CD4-positive, alpha-beta T cell (primary cell): Measurements from ENCODE around the gene IKZF1. TPM values are rescaled to one million over a fixed set of nuclear protein-coding genes. Genes with fewer than 3 reads are reported as not detected.
A peak's percentile ranks its signal among the peaks of the same experiment; 100 is the strongest.

ENCODE experiments used
- ATAC-seq: fragments of 200-7000 bp; cut with Tn5 transposase; one replicate; pipeline ENCODE4 v1.10.0; 2022; ENCODE audit warnings: mild to moderate bottlenecking; ENCODE audit not compliant: poor library complexity
- CTCF ChIA-PET: fragments of 350-600 bp; sonication (Branson Sonifier 250); formaldehyde crosslinking; loops from one replicate; lab custom pipeline; 2021; ENCODE audit warnings: antibody characterized with exemption, inconsistent platforms; lab: Charles Lee
- POLR2A ChIA-PET: fragments of 350-600 bp; sonication (Branson Sonifier 250); formaldehyde crosslinking; loops from one replicate; lab custom pipeline; 2021; ENCODE audit warnings: antibody characterized with exemption, inconsistent platforms; lab: Charles Lee
- DNase-seq, 14 experiments: peaks; one replicate each; pipeline ENCODE4 v3.0.0-alpha.2; 2013 to 2020; ENCODE audit warnings: mixed read lengths in 2 of 14
- H3K27ac ChIP-seq, 2 donors: one replicate each; pipeline versions ENCODE4 v1.5.1 to v1.7.0; 2013; ENCODE audit warnings: low read length in 2 of 2, low read depth in 1 of 2, mild to moderate bottlenecking in 1 of 2
- H3K27me3 ChIP-seq, 2 experiments: 1 replicate in 1 of 2; 2 replicates in 1 of 2; pipeline versions ENCODE4 v1.6.1 to v1.7.0; 2013; ENCODE audit warnings: low read length in 2 of 2, control low read depth in 1 of 2, mild to moderate bottlenecking in 1 of 2, moderate library complexity in 1 of 2; ENCODE audit not compliant: insufficient read depth in 2 of 2, control insufficient read depth in 1 of 2
- H3K36me3 ChIP-seq: one replicate; pipeline ENCODE4 v1.6.1; 2013; ENCODE audit warnings: low read length, control low read depth; ENCODE audit not compliant: insufficient read depth
- H3K4me1 ChIP-seq: one replicate; pipeline ENCODE4 v1.6.1; 2013; ENCODE audit warnings: low read length, control low read depth; ENCODE audit not compliant: insufficient read depth
- H3K4me3 ChIP-seq: one replicate; pipeline ENCODE4 v1.5.1; 2013; ENCODE audit warnings: mild to moderate bottlenecking, low read length, moderate library complexity
- H3K9me3 ChIP-seq, 2 experiments: 1 replicate in 1 of 2; 2 replicates in 1 of 2; pipeline versions ENCODE4 v1.6.1 to v1.7.0; 2013; ENCODE audit warnings: low read length in 2 of 2, mild to moderate bottlenecking in 2 of 2, control low read depth in 1 of 2, moderate library complexity in 1 of 2; ENCODE audit not compliant: control insufficient read depth in 1 of 2, insufficient read depth in 1 of 2
- H3K27ac Mint-ChIP-seq: one replicate; pipeline ENCODE4 v1.8.0; 2020; ENCODE audit warnings: mixed read lengths
- H3K27me3 Mint-ChIP-seq: one replicate; pipeline ENCODE4 v1.8.0; 2021; ENCODE audit warnings: mixed read lengths
- H3K36me3 Mint-ChIP-seq: one replicate; pipeline ENCODE4 v1.8.0; 2021; ENCODE audit warnings: low read depth, mixed read lengths
- H3K4me1 Mint-ChIP-seq: one replicate; pipeline ENCODE4 v1.8.0; 2021; ENCODE audit warnings: low read depth, mixed read lengths
- H3K4me3 Mint-ChIP-seq: one replicate; pipeline ENCODE4 v1.8.0; 2020; ENCODE audit warnings: mild to moderate bottlenecking, mixed read lengths
- H3K9me3 Mint-ChIP-seq: one replicate; pipeline ENCODE4 v1.8.0; 2020; ENCODE audit warnings: mixed read lengths
- CTCF ChIP-seq: fragments of 200-600 bp; IDR thresholded peaks from one replicate; pipeline ENCODE4 v1.8.0; 2022; ENCODE audit warnings: antibody characterized with exemption, mild to moderate bottlenecking
- intact Hi-C, 2 experiments: fragments of 100-400 bp; cut with DNase I in 1 of 2; cut with micrococcal nuclease in 1 of 2; formaldehyde crosslinking; loops; one replicate each; pipeline versions ENCODE4 v1.15.1 to v1.9.0; 2023 to 2025; cut with DNase I, micrococcal nuclease
- polyA plus RNA-seq, 2 donors: library from polyadenylated mRNA; unstranded; fragments of 120-200 nt; gene quantifications; one replicate each; pipeline ENCODE4 v1.2.1, GENCODE V29; 2013
- total RNA-seq, 174 experiments: library from RNA in 2 of 174; stranded (reverse) in 2 of 174; gene quantifications; one replicate each; pipeline ENCODE4 v1.2.3 and lab custom pipeline; 2021 to 2026

IKZF1 gene
- total RNA-seq, result 100 to 1,000 TPM; 297 to 300 TPM
- 271 TPM for polyA plus RNA-seq (2013, experiment 1 of 2)
- polyA plus RNA-seq (2013, experiment 2 of 2), result 281 TPM
- 227 to 1,412 (median 551) reads per million in 172 experiments for total RNA-seq (lab: John Stamatoyannopoulos, UW)

- Histone ChIP-seq H3K27me3 (no peaks in the 10 kb centered on the region), H3K4me1 (peaks cover 40% of the 10 kb centered on the region), H3K4me3 (peak within 1 kb of the TSS; percentile 87), H3K36me3 (peaks cover 11% of the 10 kb centered on the region), H3K27ac (peak within 1 kb of the TSS; percentile 67 to 93), H3K9me3 (no peaks in the 10 kb centered on the region)
- intact Hi-C loops, result loop anchor here (1.0 to 5.0 kb wide), 6 partner anchors 24 to 162 kb away; no protein-coding TSS in a partner anchor
- ChIA-PET POLR2A (interaction anchor here (1.3 to 32.3 kb wide), 11 partner anchors 8 to 113 kb away, joined by 3 to 2111 read pairs (median 13); no protein-coding TSS in a partner anchor), CTCF (interaction anchor here (0.8 to 8.4 kb wide), 8 partner anchors 11 to 99 kb away, joined by 3 to 70 read pairs (median 4); no protein-coding TSS in a partner anchor)
- H3K4me1 Mint-ChIP-seq, result peaks cover 63% of the 10 kb centered on the region
- peaks cover 50% of the 10 kb centered on the region for H3K36me3 Mint-ChIP-seq
- peak within 1 kb of the TSS; percentile 100 for H3K4me3 Mint-ChIP-seq
- peak within 1 kb of the TSS; percentile 90 for H3K27ac Mint-ChIP-seq
- DNase-seq (peak in 12 of 14 experiments; percentile 31 to 81 (median 63)), ATAC-seq (peak; percentile 25)
- no peaks in the 10 kb centered on the region for H3K9me3 Mint-ChIP-seq
- H3K27me3 Mint-ChIP-seq, result no peaks in the 10 kb centered on the region
- no peak for TF ChIP-seq CTCF
Measured at GRCh38 chr7:50304129-50304910, at the start of gene IKZF1. TSS of gene IKZF1 (plus strand) at chr7:50304716. CDS start at chr7:50319062, 14,346 bp downstream.

- H3K36me3 Mint-ChIP-seq, result no peaks in the 10 kb centered on the region
- ATAC-seq (no peak), DNase-seq (peak in 4 of 14 experiments; percentile 44 to 71 (median 60))
- no peaks in the 10 kb centered on the region for H3K27me3 Mint-ChIP-seq
- peak overlapping the region; percentile 90 for H3K27ac Mint-ChIP-seq
- no peak for TF ChIP-seq CTCF
- H3K4me3 Mint-ChIP-seq, result peak overlapping the region; percentile 52
- Histone ChIP-seq H3K4me3 (no peak overlapping the region), H3K4me1 (peaks cover 53% of the 10 kb centered on the region), H3K27ac (peak overlapping the region; percentile 66 to 79), H3K9me3 (no peaks in the 10 kb centered on the region), H3K27me3 (no peaks in the 10 kb centered on the region), H3K36me3 (no peaks in the 10 kb centered on the region)
- ChIA-PET POLR2A (interaction anchor here (0.7 to 16.3 kb wide), 7 partner anchors 9 to 99 kb away, joined by 3 to 350 read pairs (median 3); partner anchors contain the start of gene IKZF1), CTCF (interaction anchor here (0.8 to 1.9 kb wide), 5 partner anchors 9 to 56 kb away, joined by 3 to 6 read pairs (median 3); no protein-coding TSS in a partner anchor)
- intact Hi-C loops, result no loop called here
- H3K9me3 Mint-ChIP-seq, result no peaks in the 10 kb centered on the region
- peaks cover 81% of the 10 kb centered on the region for H3K4me1 Mint-ChIP-seq
Measured at GRCh38 chr7:50261593-50261992, 42.9 kb upstream of the IKZF1 start.

- no peak for ATAC-seq
- CTCF ChIA-PET, result interaction anchor here (1.2 to 1.7 kb wide), 2 partner anchors 55 to 57 kb away, joined by 3 to 6 read pairs; no protein-coding TSS in a partner anchor
- H3K36me3 ChIP-seq, result no peaks in the 10 kb centered on the region
Measured at GRCh38 chr7:50262446-50262845, 42.1 kb upstream of the IKZF1 start.

More at GRCh38 chr7:50262446-50262845, 42.1 kb upstream of the IKZF1 start:
- no peaks in the 10 kb centered on the region for H3K27me3 Mint-ChIP-seq
- no peak overlapping the region for H3K4me3 ChIP-seq
- POLR2A ChIA-PET, result interaction anchor here (0.9 to 16.3 kb wide), 4 partner anchors 10 to 92 kb away, joined by 3 to 350 read pairs (median 4); partner anchors contain the start of gene IKZF1
- DNase-seq, result peak in 3 of 14 experiments; percentile 32 to 45 (median 43)
- peak overlapping the region; percentile 66 to 79 for H3K27ac ChIP-seq
- H3K9me3 ChIP-seq, result no peaks in the 10 kb centered on the region
- TF ChIP-seq CTCF, result no peak
- H3K36me3 Mint-ChIP-seq, result no peaks in the 10 kb centered on the region
- peak overlapping the region; percentile 70 for H3K4me3 Mint-ChIP-seq
- H3K27me3 ChIP-seq, result no peaks in the 10 kb centered on the region
- no peaks in the 10 kb centered on the region for H3K9me3 Mint-ChIP-seq
- peaks cover 62% of the 10 kb centered on the region for H3K4me1 ChIP-seq
- H3K27ac Mint-ChIP-seq, result peak overlapping the region; percentile 90
- intact Hi-C loops, result no loop called here
- peaks cover 88% of the 10 kb centered on the region for H3K4me1 Mint-ChIP-seq
